Measurements from ENCODE around the gene NEURL1B. TPM values are rescaled to one million over a fixed set of nuclear protein-coding genes. Genes with fewer than 3 reads are reported as not detected.

NEURL1B gene
- total and polyA plus RNA-seq, 2 experiments from 2014 or later, result 0.65 to 5.8 TPM

DNA sequence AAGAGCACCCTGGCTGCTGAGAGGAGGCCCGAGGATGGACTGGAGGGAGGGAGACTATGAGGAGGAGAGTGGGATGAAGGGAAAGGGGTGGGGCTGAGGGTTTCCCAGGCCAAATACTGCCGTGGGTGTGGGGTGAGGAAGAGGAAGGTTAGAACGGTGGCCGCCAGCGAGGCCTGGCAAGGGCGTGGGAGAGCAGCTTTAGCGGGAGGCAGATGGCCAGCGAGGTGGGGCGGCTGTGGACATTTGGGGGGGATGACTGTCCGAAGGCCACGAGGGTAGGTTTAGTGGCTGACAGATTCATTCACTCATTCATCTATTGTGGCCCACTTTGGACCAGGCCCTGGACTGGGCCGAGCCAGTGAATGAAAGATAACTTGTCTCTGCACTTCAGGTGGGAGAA is 47.8 kb upstream of the NEURL1B start:
- no peak overlapping the region for H3K4me2 ChIP-seq
- no peak overlapping the region for H3K27ac ChIP-seq
- no peaks in the 10 kb centered on the region for H3K27me3 ChIP-seq
- TF ChIP-seq EZH2 (IDR thresholded peaks at IDR 0.05; ENCODE audit: borderline replicate concordance), result no peak
- TF ChIP-seq CTCF (IDR thresholded peaks at IDR 0.05; ENCODE audit: poor library complexity), result no peak
- no peak for TF ChIP-seq EZH2phosphoT487 (IDR thresholded peaks at IDR 0.05; ENCODE audit: low read depth, severe bottlenecking, unreplicated experiment)
- no peaks in the 10 kb centered on the region for H3K36me3 ChIP-seq (replicated peaks; ENCODE audit: insufficient read depth, low read depth)
- no peaks in the 10 kb centered on the region for H3K4me1 ChIP-seq (ENCODE audit: insufficient read depth)
- no peak for DNase-seq (ENCODE audit: low spot score)
- no peaks in the 10 kb centered on the region for H3K9me3 ChIP-seq (ENCODE audit: low read depth)
- no peaks in the 10 kb centered on the region for H3K9me2 ChIP-seq (replicated peaks; ENCODE audit: insufficient read depth)
- H2AFZ ChIP-seq, result no peak overlapping the region
- no peaks in the 10 kb centered on the region for H4K20me1 ChIP-seq (ENCODE audit: insufficient read depth, poor library complexity, severe bottlenecking)
- H3K79me2 ChIP-seq, result no peaks in the 10 kb centered on the region
- H3K4me3 ChIP-seq, result no peak overlapping the region
- 93% methylated on average over 12 of the region's 12 CpGs for WGBS (ENCODE audit: low lambda C conversion rate, missing lambda C conversion rate)

- Histone ChIP-seq H3K79me2 (no peaks in the 10 kb centered on the region), H3K4me2 (no peak overlapping the region), H4K20me1 (ENCODE audit: insufficient read depth, poor library complexity, severe bottlenecking) (no peaks in the 10 kb centered on the region), H2AFZ (no peak overlapping the region), H3K4me3 (no peak overlapping the region), H3K27ac (no peak overlapping the region), H3K4me1 (ENCODE audit: insufficient read depth) (no peaks in the 10 kb centered on the region), H3K36me3 (replicated peaks; ENCODE audit: insufficient read depth, low read depth) (no peaks in the 10 kb centered on the region), H3K27me3 (no peaks in the 10 kb centered on the region), H3K9me3 (ENCODE audit: low read depth) (no peaks in the 10 kb centered on the region), H3K9me2 (replicated peaks; ENCODE audit: insufficient read depth) (no peaks in the 10 kb centered on the region)
- 92% methylated on average over 8 of the region's 8 CpGs for WGBS (ENCODE audit: low lambda C conversion rate, missing lambda C conversion rate)
- no peak for TF ChIP-seq EZH2 (IDR thresholded peaks at IDR 0.05; ENCODE audit: borderline replicate concordance)
- TF ChIP-seq EZH2phosphoT487 (IDR thresholded peaks at IDR 0.05; ENCODE audit: low read depth, severe bottlenecking, unreplicated experiment), result no peak
- TF ChIP-seq CTCF (IDR thresholded peaks at IDR 0.05; ENCODE audit: poor library complexity), result no peak
- DNase-seq (ENCODE audit: low spot score), result no peak
Observed at GRCh38 chr5:172593721-172594235, 47.3 kb upstream of the NEURL1B start.

GRCh38 chr5:172594431-172594830 is 46.6 kb upstream of the NEURL1B start:
- Histone ChIP-seq H3K4me3 (no peak overlapping the region), H3K9me2 (replicated peaks; ENCODE audit: insufficient read depth) (no peaks in the 10 kb centered on the region), H3K4me1 (ENCODE audit: insufficient read depth) (no peaks in the 10 kb centered on the region), H3K36me3 (replicated peaks; ENCODE audit: insufficient read depth, low read depth) (no peaks in the 10 kb centered on the region), H3K27me3 (no peaks in the 10 kb centered on the region), H3K4me2 (no peak overlapping the region), H3K27ac (no peak overlapping the region), H3K9me3 (ENCODE audit: low read depth) (no peaks in the 10 kb centered on the region), H2AFZ (no peak overlapping the region), H3K79me2 (no peaks in the 10 kb centered on the region), H4K20me1 (ENCODE audit: insufficient read depth, poor library complexity, severe bottlenecking) (no peaks in the 10 kb centered on the region)
- no peak for DNase-seq (ENCODE audit: low spot score)
- no peak for TF ChIP-seq EZH2 (IDR thresholded peaks at IDR 0.05; ENCODE audit: borderline replicate concordance)
- TF ChIP-seq EZH2phosphoT487 (IDR thresholded peaks at IDR 0.05; ENCODE audit: low read depth, severe bottlenecking, unreplicated experiment), result no peak
- 94% methylated on average over 8 of the region's 8 CpGs for WGBS (ENCODE audit: low lambda C conversion rate, missing lambda C conversion rate)

DNA sequence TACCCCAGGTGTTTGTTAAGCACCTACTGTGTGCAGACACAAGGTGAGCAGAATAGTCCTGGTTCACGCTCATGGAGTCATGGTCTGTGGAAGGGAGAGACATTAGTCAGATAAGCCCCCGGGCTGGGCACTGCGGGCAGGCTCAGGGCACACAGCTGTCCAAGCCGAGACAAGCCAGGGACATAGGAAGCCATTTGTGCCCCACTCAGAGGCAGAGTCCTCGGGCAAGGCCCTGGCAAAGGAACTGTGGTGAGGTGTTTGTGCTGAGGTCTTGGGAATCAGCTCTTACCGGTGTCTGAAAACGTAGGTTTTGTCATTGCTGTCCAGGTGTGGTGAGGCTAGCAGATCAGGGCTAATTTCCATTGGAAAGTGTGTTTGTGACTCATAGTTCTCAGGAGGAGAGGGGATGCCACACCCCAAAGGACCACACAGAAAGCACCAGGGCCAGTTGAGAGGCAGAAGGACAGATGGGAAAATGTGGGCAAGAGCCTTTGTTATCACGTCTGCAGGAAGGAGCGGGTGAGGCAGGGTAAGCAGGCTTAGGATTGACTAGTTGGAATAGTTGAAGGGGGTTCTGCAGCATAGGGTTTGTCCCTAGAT is 46.1 kb upstream of the NEURL1B start:
- Histone ChIP-seq H3K4me3 (no peak overlapping the region), H3K4me2 (no peak overlapping the region), H3K27me3 (no peaks in the 10 kb centered on the region), H3K36me3 (replicated peaks; ENCODE audit: insufficient read depth, low read depth) (no peaks in the 10 kb centered on the region), H3K27ac (no peak overlapping the region), H3K9me3 (ENCODE audit: low read depth) (no peaks in the 10 kb centered on the region), H4K20me1 (ENCODE audit: insufficient read depth, poor library complexity, severe bottlenecking) (no peaks in the 10 kb centered on the region), H3K79me2 (no peaks in the 10 kb centered on the region), H3K9me2 (replicated peaks; ENCODE audit: insufficient read depth) (no peaks in the 10 kb centered on the region), H3K4me1 (ENCODE audit: insufficient read depth) (no peaks in the 10 kb centered on the region), H2AFZ (no peak overlapping the region)
- TF ChIP-seq EZH2phosphoT487 (IDR thresholded peaks at IDR 0.05; ENCODE audit: low read depth, severe bottlenecking, unreplicated experiment), result no peak
- TF ChIP-seq EZH2 (IDR thresholded peaks at IDR 0.05; ENCODE audit: borderline replicate concordance), result no peak
- TF ChIP-seq CTCF (IDR thresholded peaks at IDR 0.05; ENCODE audit: poor library complexity), result no peak
- 85% methylated on average over 9 of the region's 9 CpGs for WGBS (ENCODE audit: low lambda C conversion rate, missing lambda C conversion rate)
- DNase-seq (ENCODE audit: low spot score), result no peak

All from hepatocyte (in vitro differentiated cells).